HG03521 (cell line): ENCODE measurements around the gene CFL2.
A peak's percentile ranks its signal among the peaks of the same experiment; 100 is the strongest.
"Not testable (repeated sequence)": the region's sequence is repeated elsewhere in the genome, so short reads cannot be mapped to it uniquely, and the experiment has no call there.

Source experiments
- ATAC-seq: cut with Tn5 transposase; IDR thresholded peaks from one replicate; pipeline ENCODE4 v1.9.1; 2021; ENCODE audit warnings: mild to moderate bottlenecking, moderate library complexity; ENCODE audit not compliant: unreplicated experiment

CFL2 gene

GRCh38 chr14:34714320-34715126, at the start of gene CFL2:
Gene CFL2 (minus strand): TSS chr14:34714593. CDS start chr14:34714540, 53 bp downstream.
- ATAC-seq: peak; percentile 79

GRCh38 chr14:34755215-34755614, 40.8 kb upstream of the CFL2 start:
- ATAC-seq: no peak

- ATAC-seq: no peak
Measured at GRCh38 chr14:34754687-34755086, 40.3 kb upstream of the CFL2 start.

- ATAC-seq: no peak
Measured at GRCh38 chr14:34750670-34751069, 36.3 kb upstream of the CFL2 start.

- no peak for ATAC-seq
Measured at GRCh38 chr14:34750233-34750632, 35.8 kb upstream of the CFL2 start.

GRCh38 chr14:34749408-34749807, 35.0 kb upstream of the CFL2 start:
- no peak for ATAC-seq

- ATAC-seq: no peak
Measured at GRCh38 chr14:34742270-34743115, 28.1 kb upstream of the CFL2 start.

GRCh38 chr14:34741840-34742239, 27.4 kb upstream of the CFL2 start:
- ATAC-seq: no peak

- not testable (repeated sequence) for ATAC-seq
Measured at GRCh38 chr14:34740139-34740538, 25.7 kb upstream of the CFL2 start.

- not testable (repeated sequence) for ATAC-seq
Measured at GRCh38 chr14:34737079-34737478, 22.7 kb upstream of the CFL2 start.

GRCh38 chr14:34733245-34733644, 18.9 kb upstream of the CFL2 start:
- ATAC-seq: no peak

- ATAC-seq: no peak
Measured at GRCh38 chr14:34732802-34733201, 18.4 kb upstream of the CFL2 start.

GRCh38 chr14:34723867-34724266, 9.5 kb upstream of the CFL2 start:
- no peak for ATAC-seq

GRCh38 chr14:34722723-34723545, 8.5 kb upstream of the CFL2 start:
- ATAC-seq: no peak

GRCh38 chr14:34721129-34721528, 6.7 kb upstream of the CFL2 start:
- ATAC-seq: no peak

GRCh38 chr14:34718750-34719304, 4.4 kb upstream of the CFL2 start:
- ATAC-seq: no peak

GRCh38 chr14:34715127-34715863, 902 bp upstream of the CFL2 start:
- ATAC-seq: no peak

GRCh38 chr14:34713681-34714319, 593 bp downstream of the CFL2 start:
- ATAC-seq: no peak

GRCh38 chr14:34713122-34713680, 1.2 kb downstream of the CFL2 start:
- no peak for ATAC-seq
